Heart left ventricle (tissue), 13 donors: ENCODE results near the gene FSTL4.

Experiments
- POLR2A ChIP-seq, 2 donors: fragments of 450-650 bp; IDR thresholded peaks; one replicate each; pipeline ENCODE4 v1.6.1; 2017; ENCODE audit warnings: antibody characterized with exemption in 2 of 2, mild to moderate bottlenecking in 2 of 2, moderate library complexity in 2 of 2
- TF ChIP-seq, protein P1 (sequence below), 12 donors: fragments of 200-600 bp; sonication (generic) in 4 of 12; IDR thresholded peaks; one replicate each; pipeline versions ENCODE4 v1.5.0 to v1.8.0; 2018 to 2022; ENCODE audit warnings: antibody characterized with exemption in 12 of 12, mild to moderate bottlenecking in 5 of 12
- donor health status: ischemic (EF 13 %, LVEDD 7.1; RV severe dilation, severe dysfunction).
- donor health status: DM: no; HTN: yes; CAD: no.
- donor health status: DM: no; HTN: no; CAD: no.
- donor health status: ischemic (EF 25% LVEDD 6.9; RV normal size, moderate dysfunction).
- donor health status: ischemic (EF 25% LVEDD 5.7; RV mildly dilated, moderate dysfunction).
- donor health status: ischemic (EF 35%, LVEDD 5.7; RV mildly dilated, moderate dysfunction).
- donor health status: nonischemic (EF 11% LVEDD 7.7; RV severe dilation, severe dysfunction).
- donor health status: DM: yes; HTN: yes; CAD: no.
- donor health status: PGD.
- donor health status: ischemic (EF 29% LVEDD 5.4; RV normal size, mild dysfunction).
- donor health status: nonischemic (EF 23%, LVEDD 6.1; RV moderate dilation, normal function).

DNA sequence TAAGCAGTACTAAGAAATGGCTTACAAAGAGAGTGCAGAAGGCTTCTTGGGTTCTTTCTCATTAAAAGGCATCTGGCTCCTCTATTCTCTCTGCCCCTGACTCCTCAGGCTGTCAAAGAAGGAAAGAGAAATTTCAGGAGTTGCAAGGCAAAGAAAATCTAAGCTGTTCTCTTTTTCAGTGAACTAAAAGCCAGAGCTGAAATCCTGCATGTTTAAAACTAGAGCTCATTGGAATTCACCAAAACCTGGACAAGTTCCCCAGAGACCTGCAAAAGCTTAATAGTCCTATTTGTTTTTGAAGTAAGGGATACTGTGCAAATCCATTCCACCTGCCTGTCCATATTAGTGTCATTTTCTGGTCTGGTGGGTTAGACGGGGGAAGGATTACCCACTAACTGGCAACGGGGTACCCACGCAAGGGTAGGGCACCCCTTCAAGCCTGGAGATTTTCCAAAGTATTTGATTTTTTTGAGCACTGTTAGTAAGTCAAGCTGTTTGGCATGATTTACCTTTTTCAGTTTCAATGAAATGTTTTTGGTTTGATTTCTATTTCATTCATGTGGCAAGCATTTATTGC is 179.3 kb downstream of the FSTL4 start:
- TF ChIP-seq, protein P1, sequence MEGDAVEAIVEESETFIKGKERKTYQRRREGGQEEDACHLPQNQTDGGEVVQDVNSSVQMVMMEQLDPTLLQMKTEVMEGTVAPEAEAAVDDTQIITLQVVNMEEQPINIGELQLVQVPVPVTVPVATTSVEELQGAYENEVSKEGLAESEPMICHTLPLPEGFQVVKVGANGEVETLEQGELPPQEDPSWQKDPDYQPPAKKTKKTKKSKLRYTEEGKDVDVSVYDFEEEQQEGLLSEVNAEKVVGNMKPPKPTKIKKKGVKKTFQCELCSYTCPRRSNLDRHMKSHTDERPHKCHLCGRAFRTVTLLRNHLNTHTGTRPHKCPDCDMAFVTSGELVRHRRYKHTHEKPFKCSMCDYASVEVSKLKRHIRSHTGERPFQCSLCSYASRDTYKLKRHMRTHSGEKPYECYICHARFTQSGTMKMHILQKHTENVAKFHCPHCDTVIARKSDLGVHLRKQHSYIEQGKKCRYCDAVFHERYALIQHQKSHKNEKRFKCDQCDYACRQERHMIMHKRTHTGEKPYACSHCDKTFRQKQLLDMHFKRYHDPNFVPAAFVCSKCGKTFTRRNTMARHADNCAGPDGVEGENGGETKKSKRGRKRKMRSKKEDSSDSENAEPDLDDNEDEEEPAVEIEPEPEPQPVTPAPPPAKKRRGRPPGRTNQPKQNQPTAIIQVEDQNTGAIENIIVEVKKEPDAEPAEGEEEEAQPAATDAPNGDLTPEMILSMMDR (IDR thresholded peaks at IDR 0.05): no peak
- no peak for TF ChIP-seq POLR2A (IDR thresholded peaks at IDR 0.05)
